K562 (cell line): ENCODE results near the gene GIGYF1. TPM values are rescaled to one million over a fixed set of nuclear protein-coding genes. Genes with fewer than 3 reads are reported as not detected.

Source experiments
- BCOR ChIP-seq: fragments of 450-650 bp; IDR thresholded peaks from 2 replicates; pipeline ENCODE4 v1.6.1; 2016
- CEBPG ChIP-seq, 3 experiments: fragments of 200-800 bp in 1 of 3; sonication (Bioruptor generic) in 1 of 3; sonication (generic) in 1 of 3; formaldehyde crosslinking in 1 of 3; IDR thresholded peaks in 2 of 3; conservative IDR thresholded peaks in 1 of 3; 2 replicates each; pipeline versions ENCODE4 v1.6.1 to v1.8.0; 2016 to 2022; ENCODE audit warnings: missing compliant biosample characterization in 2 of 3, missing genetic modification characterization in 2 of 3, mild to moderate bottlenecking in 1 of 3, missing genetic modification reagents in 1 of 3
- CREB3 ChIP-seq: fragments of 450-650 bp; conservative IDR thresholded peaks from 2 replicates; pipeline ENCODE4 v1.6.1; 2016; ENCODE audit warnings: missing genetic modification characterization, low read depth, mild to moderate bottlenecking, missing compliant biosample characterization, moderate library complexity
- DNMT1 ChIP-seq: fragments of 450-650 bp; IDR thresholded peaks from 2 replicates; pipeline ENCODE4 v1.6.1; 2016; ENCODE audit warnings: antibody characterized with exemption, mild to moderate bottlenecking
- E4F1 ChIP-seq: fragments of 250-450 bp; sonication (Bioruptor Pico); IDR thresholded peaks from 2 replicates; pipeline ENCODE4 v1.5.0; 2021; ENCODE audit warnings: mild to moderate bottlenecking, borderline replicate concordance
- FOXJ2 ChIP-seq: fragments of 200-800 bp; sonication (Bioruptor generic); IDR thresholded peaks from 2 replicates; pipeline ENCODE4 v1.6.1; 2016; ENCODE audit warnings: missing genetic modification characterization, missing compliant biosample characterization
- GATAD2A ChIP-seq: fragments of 450-650 bp; IDR thresholded peaks from 2 replicates; pipeline ENCODE4 v1.6.1; 2017
- GMEB1 ChIP-seq: fragments of 250-450 bp; sonication (Bioruptor Pico); IDR thresholded peaks from 2 replicates; pipeline ENCODE4 v1.4.0; 2020; ENCODE audit warnings: mild to moderate bottlenecking
- MCM2 ChIP-seq: fragments of 450-650 bp; IDR thresholded peaks from 2 replicates; pipeline ENCODE4 v1.6.1; 2017; ENCODE audit warnings: low read depth, mild to moderate bottlenecking
- NCOA2 ChIP-seq, 2 experiments: fragments of 450-650 bp; IDR thresholded peaks; 2 replicates each; pipeline ENCODE4 v1.6.1; 2018; ENCODE audit warnings: mild to moderate bottlenecking in 2 of 2, moderate library complexity in 1 of 2; ENCODE audit not compliant: partially characterized antibody in 2 of 2
- NR4A1 ChIP-seq, 2 experiments: fragments of 250-450 bp in 1 of 2; fragments of 450-650 bp in 1 of 2; sonication (Bioruptor Pico) in 1 of 2; IDR thresholded peaks; 2 replicates each; pipeline versions ENCODE4 v1.4.0 to v1.6.1; 2016 to 2020; ENCODE audit warnings: mild to moderate bottlenecking in 2 of 2, missing compliant biosample characterization in 1 of 2, missing genetic modification characterization in 1 of 2, moderate library complexity in 1 of 2
- PBX2 ChIP-seq, 2 experiments: IDR thresholded peaks in 1 of 2; conservative IDR thresholded peaks in 1 of 2; 2 replicates each; pipeline ENCODE4 v1.6.1; 2016; ENCODE audit warnings: low read depth in 2 of 2, mild to moderate bottlenecking in 1 of 2, missing compliant biosample characterization in 1 of 2, missing genetic modification characterization in 1 of 2, moderate library complexity in 1 of 2
- USF1 ChIP-seq: sonication (generic); formaldehyde crosslinking; IDR thresholded peaks from 2 replicates; pipeline ENCODE4 v1.9.0; 2022; ENCODE audit warnings: mild to moderate bottlenecking, missing genetic modification reagents
- VEZF1 ChIP-seq: fragments of 200-800 bp; sonication (Bioruptor generic); IDR thresholded peaks from 2 replicates; pipeline ENCODE4 v1.6.1; 2017; ENCODE audit warnings: missing genetic modification characterization, missing compliant biosample characterization
- ZNF217 ChIP-seq: sonication (generic); formaldehyde crosslinking; IDR thresholded peaks from 2 replicates; pipeline ENCODE4 v1.8.0; 2022; ENCODE audit warnings: mild to moderate bottlenecking, missing genetic modification reagents
- polyA plus RNA-seq, 8 experiments: library from polyadenylated mRNA; depleted of rRNA in 4 of 8; stranded (reverse) in 5 of 8; unstranded in 3 of 8; fragments of >200 nt; fragmentation: Nextera tagmentation in 2 of 8; fragmentation: Illumina TruSeq in 1 of 8; extraction: Ambion mirVana in 2 of 8; extraction: Trizol in 1 of 8; gene quantifications; 2 replicates each; pipeline versions ENCODE4 v1.2.1 to v1.2.3, GENCODE V29; 2011 to 2014; ENCODE audit warnings: inconsistent platforms in 1 of 8, missing spikeins in 1 of 8
- total RNA-seq, 7 experiments: library from RNA; depleted of rRNA in 6 of 7; stranded (reverse); fragments of >200 nt in 6 of 7; fragmentation: Illumina TruSeq in 2 of 7; extraction: Trizol in 2 of 7; gene quantifications; 2 replicates each; pipeline versions ENCODE4 v1.2.1 to v1.2.3, GENCODE V29; 2011 to 2021; ENCODE audit warnings: low replicate concordance in 1 of 7

GIGYF1 gene
- total and polyA plus RNA-seq, 9 of the 15 experiments (the other 6 are each of a cell fraction or from before 2014, with no cell fraction given): 0.56 to 76.2 (median 16.8) TPM

- TF ChIP-seq PBX2 (CRISPR knock-in tag; IDR thresholded peaks at IDR 0.05; ENCODE audit: low read depth) (no peak), PBX2 (tag; conservative IDR thresholded peaks at IDR 0.05; ENCODE audit: low read depth) (no peak), NCOA2 (IDR thresholded peaks at IDR 0.05; ENCODE audit: partially characterized antibody in 2 of 2) (no peak), FOXJ2 (tag) (no peak), GATAD2A (no peak), CREB3 (no peak), ZNF217 (CRISPR knock-in tag) (no peak), MCM2 (no peak), E4F1 (CRISPR knock-in tag) (no peak), VEZF1 (CRISPR knock-in tag) (no peak), DNMT1 (no peak), NR4A1 (CRISPR knock-in tag; IDR thresholded peaks at IDR 0.05) (no peak), NR4A1 (tag; IDR thresholded peaks at IDR 0.05) (no peak), GMEB1 (CRISPR knock-in tag) (no peak), CEBPG (CRISPR knock-in tag; IDR thresholded peaks at IDR 0.05) (no peak), CEBPG (tag; conservative IDR thresholded peaks at IDR 0.05 in 1 of 2, IDR thresholded peaks at IDR 0.05 in 1 of 2) (no peak), USF1 (CRISPR knock-in tag) (0 out of 2 replicates have a peak, but pooled peaks have one; percentile 20), BCOR (no peak)
These were observed 12.7 kb upstream of the GIGYF1 start (continued) for GRCh38 chr7:100706672-100707311.
